Measurements from ENCODE around the gene PRDX3.

Gene PRDX3

DNA sequence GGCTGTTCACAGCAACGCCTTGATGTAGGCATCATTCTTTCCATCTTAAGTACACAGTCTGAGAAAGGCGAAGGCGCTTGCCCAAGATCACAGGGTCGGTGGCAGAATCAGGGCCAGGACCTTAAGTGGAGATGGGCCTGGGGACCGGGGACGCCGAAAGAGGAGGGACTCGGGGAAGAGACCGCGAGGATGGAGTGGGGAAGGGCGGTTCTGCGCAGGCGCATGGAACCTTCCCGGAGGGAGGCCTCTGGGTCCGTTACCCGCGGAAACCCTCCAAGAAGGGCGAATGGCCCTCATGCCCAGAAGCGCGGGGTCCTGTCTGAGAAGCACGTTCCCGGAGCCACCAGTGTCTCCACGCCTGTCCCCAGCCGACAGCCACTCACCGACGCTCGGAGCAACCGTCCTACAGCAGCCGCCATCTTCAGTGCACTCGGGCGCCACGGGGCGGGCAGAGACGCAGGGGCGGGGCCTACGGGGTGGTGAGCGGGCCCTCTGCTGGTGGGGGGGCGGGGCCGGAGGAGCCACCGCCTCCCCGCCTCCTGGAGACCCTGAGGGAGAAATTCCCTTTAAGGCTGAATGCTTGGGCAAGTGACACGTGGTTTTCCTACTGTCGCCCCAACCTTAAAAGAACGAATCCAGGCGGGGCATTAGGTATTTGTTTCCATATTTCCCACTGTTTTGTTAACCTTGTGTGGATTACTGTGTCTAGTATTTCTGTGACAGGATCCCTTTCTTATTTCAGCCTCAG, at the start of gene PRDX3:
Gene PRDX3 (minus strand): TSS at position 441 of the 748 bp plus-strand sequence. CDS start 22 bp downstream, at position 419.
- peak; percentile 91 for DNase-seq

DNA sequence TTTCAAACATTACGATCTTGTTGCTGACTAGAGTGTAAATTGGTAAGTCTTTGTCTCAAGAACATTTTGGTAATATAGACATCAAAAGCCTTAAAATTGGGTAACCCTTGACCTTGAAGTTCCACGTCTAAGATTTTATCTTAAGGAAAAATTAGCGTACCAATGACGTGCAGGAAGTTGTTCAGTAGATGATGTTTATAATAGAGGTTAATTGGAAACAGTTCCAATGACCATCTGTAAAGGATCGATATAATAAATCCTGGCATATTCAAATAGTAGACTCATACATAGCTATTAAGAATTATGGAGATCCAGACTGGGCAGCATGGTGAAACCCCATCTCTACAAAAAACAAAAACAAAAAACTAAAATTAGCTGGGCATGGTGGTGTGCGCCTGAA, 49.2 kb upstream of the PRDX3 start:
- no peak for DNase-seq

DNA sequence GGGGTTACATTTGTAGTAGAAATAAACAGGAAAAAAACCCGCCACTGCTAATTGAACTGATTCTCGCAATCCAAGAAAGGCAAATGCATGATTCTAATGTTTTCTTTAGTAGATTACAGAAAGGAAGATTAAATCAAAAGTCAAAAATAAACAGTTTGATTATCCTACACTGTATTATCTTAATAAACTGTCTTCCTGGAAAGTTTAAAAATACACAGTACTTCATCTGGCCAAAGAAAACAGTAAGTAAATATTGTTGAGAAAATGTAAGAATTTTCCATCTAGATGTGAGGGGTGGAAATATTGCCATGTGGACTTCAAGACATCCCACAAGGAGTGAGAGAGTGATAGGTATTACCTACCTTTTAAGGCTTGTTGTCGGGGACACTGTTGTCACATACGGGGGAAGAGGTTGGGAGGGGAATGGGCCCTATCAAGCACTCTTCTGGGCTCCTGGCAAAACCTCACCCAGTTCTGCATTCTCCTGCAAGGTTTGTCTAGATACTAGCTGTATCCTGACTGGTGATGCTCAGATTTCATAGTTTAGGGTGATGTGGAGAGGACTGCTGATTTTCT, 46.6 kb upstream of the PRDX3 start:
- no peak for DNase-seq

GRCh38 chr10:119222966-119223386, 44.4 kb upstream of the PRDX3 start:
- DNase-seq, result no peak

GRCh38 chr10:119222537-119222936, 43.9 kb upstream of the PRDX3 start:
- no peak for DNase-seq

DNA sequence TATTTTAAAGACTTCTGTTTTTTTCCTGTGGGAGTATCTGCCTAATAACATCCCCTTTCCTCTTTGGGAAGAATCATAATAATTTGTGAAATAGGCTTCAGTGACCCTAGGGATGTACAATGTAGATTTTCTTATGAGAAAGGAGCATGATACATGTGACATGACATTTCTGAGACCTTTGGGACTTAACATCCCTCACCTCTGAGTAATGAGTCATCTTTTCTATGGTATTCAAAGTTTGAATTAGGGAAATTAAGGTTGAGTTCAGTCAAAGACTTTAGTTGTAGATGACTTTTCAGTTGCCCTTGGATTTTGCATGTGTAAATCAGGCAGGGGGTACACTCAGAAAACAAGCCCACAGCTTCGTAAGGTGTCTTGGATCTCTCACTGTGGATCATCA, 43.1 kb upstream of the PRDX3 start:
- no peak for DNase-seq

GRCh38 chr10:119221201-119221600, 42.6 kb upstream of the PRDX3 start:
- DNase-seq, result no peak

- no peak for DNase-seq
Measured at GRCh38 chr10:119219871-119220270, 41.3 kb upstream of the PRDX3 start.

GRCh38 chr10:119217991-119218490, 39.4 kb upstream of the PRDX3 start:
- DNase-seq, result no peak

DNA sequence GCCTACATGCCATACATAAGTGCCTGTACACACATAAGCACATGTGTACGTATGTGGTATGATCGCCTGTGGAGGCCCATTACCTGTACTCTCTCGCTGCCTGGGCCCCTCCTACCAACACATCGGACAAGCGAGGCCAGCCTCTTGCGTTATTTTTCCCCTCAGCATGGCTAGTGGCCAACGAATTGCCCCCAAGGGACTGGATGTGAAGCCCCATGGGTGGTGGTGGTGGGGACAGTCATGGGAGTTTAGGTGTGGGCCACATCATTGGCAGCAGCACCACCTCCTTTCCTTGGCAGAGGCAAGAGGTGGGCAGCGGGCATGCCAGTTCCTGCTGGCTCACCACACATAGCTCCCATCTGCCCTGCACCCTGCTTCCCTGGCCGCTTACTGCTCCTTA, 38.8 kb upstream of the PRDX3 start:
- DNase-seq, result no peak

DNA sequence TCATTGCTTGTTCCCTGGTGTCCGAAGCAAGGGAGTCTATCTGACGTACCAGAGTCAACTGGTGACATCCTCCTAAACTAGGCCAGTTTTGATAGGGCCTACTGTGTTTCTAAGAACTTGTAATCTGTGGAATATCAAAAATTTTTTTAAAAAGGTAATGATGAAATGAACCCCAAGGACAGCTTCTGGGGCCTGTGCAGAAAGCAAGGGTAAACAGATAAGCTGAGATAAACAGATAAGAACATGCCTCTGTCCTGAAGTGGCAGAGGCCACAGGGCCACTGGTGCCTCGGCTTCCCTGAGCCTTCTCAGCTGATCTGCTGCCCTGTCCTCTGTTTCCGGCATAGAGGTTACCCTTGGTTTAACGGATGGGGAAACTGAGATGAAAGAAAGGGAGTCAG, 37.5 kb upstream of the PRDX3 start:
- DNase-seq, result no peak

- DNase-seq, result no peak
Measured at GRCh38 chr10:119215371-119215770, 36.8 kb upstream of the PRDX3 start.

DNA sequence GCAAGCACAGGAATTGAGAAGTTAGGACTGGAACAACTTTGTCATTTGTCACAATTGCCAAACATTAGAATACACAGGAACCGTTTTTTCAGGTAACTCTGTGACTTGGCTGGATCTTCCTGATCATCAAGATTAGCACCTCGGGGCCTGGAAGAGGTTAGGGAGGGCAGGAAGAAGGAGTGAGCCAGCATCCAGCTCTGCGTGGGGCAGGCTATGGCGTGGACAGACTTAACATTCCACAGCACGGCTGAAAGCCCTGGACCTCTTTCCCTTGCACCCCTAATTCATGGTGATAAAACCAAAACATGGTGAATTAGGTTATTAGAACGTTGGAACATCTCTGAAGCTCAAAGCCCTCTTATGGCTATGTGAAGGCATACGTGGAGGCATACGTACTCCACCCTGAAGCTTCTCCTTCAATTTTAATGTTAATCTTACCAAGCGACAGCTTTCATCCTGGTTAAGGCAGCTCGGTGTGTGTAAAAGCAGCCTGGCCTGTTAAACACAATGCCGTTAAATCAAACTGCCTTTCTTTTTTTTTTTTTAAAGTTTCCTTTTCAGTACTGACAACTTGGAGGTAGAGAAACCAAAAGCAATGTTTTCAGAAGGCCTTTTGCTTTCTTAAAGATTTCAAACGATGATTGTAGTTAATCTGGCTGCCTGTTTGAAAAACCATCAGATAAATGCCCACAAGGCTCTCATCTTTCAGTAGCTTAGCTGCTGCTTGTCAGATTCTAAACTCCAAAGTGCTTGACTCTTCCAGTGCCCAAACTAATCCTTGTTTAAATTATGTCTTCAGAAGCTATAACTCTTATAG, 33.2 kb upstream of the PRDX3 start:
- peak; percentile 51 for DNase-seq

DNA sequence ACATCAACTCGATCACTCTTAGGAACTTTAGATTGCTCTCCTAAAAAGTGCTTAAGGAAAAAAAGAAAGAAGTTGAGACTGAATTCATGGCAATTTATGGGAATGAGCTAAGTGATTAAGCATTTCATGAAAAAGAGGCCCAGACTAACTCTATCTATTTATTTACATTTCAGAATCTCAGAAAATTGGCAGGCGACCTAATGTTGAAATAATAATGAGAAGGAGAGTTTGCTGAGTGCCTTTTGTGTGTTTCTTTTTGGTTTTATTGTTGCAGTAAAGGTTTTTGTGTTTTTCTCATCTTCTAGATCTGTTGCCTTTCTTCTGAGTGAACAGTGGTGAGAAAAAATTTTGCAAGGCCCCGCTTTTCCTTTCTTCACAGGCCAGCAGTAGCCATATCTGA, 32.6 kb upstream of the PRDX3 start:
- DNase-seq, result no peak

DNA sequence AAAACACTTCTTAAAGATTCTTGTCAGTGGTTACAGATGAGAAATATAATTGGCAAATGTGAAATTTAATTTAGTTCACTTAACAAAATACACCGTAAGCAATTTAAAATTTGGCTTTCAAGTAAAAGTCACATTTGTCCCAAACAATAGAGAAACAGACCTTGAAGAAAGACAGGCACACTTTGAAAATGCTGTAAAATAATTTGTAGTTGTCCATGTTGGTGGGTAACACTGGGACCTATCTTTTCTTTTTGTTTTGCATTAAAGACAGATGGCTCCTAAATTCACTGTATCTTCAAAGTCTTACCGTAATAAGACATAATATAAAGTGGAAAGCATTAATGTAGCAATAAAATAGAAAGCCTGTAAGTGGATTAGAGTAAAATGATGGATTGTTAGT, 32.0 kb upstream of the PRDX3 start:
- no peak for DNase-seq

DNA sequence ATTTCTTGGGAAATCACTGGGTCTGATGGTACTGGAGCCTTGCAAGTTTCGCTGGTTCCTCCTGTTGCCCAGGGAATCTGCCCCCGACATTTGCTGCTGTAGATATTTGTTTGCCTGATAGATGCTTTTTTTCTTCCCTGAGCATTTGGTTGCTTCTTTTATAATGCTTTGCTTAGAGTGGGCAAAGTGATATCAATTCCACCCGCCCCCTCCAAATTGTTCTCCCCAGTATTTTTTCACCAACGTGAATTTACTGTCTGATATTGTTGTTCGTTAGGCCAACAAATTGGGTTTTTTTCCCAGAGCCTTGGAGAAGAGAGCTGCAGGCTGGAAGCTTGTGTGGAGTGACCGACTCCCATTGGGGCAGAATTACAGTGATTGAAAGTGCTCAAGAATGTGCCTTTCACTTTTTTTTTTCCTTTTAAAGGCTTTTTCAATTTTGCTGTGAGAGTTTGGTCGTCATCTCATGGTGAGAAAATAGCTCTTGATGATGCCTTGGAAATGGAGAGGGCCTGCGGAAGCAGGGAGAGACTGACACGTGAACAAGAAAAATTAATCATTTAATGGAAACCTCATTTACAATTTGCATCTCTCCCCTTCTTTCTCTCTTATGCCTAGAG, 31.2 kb upstream of the PRDX3 start:
- DNase-seq, result no peak

DNA sequence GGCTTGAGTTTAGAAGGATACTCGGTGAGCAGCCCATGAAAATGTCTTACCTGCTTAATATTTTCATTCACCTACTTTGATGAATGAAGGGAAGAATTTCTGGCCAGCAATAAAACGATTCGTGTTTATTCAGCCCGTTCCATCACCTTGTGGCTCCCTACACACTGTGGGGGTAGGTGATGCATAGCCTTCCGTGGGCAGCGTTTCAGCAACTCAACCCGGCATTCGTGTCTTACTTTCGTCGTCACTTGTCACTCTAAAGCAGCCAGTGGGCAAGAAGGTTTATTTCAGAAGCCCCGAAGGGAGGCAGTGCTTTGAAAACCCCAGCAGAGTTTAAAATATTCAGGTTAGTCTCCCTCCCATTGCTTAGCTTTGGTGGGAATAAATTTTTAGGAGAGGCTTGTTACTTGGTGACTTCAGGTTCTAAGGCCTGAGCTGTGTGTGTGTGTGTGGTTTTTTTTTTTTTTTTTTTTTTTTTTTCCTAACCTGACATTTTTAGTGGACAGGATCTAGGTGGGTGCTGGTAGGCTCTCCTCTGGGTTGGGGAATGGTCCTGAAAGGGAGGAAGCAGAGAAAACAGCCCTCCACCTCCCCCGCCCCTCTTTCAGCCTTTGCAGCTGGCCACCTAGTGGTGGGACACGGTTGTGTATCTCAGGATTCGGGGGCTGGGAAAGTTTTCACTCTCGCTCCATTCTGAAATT, 30.6 kb upstream of the PRDX3 start:
- peak; percentile 62 for DNase-seq

GRCh38 chr10:119208553-119208940, 29.9 kb upstream of the PRDX3 start:
- no peak for DNase-seq

DNA sequence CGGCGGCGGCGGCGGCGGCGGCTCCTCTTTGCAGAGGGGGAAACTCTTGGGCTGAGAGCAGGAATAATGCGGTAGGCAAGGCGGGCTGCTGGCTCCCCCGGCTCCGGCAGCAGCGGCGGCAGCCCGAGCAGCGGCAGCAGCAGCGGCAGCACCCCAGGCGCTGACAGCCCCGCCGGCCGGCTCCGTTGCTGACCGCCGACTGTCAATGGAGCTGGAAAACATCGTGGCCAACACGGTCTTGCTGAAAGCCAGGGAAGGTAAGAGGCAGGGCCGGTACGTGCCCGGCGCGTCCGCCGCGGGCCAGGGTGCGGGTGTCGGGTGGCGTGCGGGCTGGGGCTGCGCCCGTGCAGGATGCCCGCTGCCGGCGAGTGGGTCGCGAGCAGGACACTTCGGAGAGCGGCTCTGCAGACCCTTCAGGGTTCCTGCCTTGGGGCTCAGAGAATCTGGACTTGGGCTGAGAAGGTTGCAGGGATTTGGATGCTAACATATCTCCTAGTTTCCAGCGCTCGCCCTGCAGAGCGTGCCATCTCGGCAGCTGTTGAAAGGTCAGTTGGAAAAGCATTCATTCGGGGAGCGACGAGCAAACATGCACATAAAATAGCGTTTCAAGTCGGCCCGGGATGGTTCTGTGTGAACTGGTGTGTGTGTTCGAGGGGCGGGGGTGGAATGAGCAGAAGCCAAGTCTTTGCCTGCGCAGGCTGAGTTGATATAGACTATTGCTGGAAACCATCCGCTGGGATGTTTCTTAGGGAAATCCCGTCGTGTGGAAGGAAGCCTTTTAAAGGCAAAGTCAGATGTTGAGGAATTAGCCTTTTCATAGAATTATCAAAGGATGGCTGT, 29.3 kb upstream of the PRDX3 start:
- peak; percentile 36 for DNase-seq

GRCh38 chr10:119207366-119207666, 28.7 kb upstream of the PRDX3 start, which contains the start of gene GRK5:
Gene GRK5 (plus strand): TSS chr10:119207571. CDS start chr10:119207918, 347 bp downstream.
- DNase-seq, result peak; percentile 98

- DNase-seq, result peak; percentile 72
Measured at GRCh38 chr10:119206603-119207365, 28.2 kb upstream of the PRDX3 start.

All from CD4-positive, alpha-beta T cell treated with Interleukin-21 for 1 hour (primary cell).